GM21447 (cell line): ENCODE measurements around the gene KSR1.
A peak's percentile ranks its signal among the peaks of the same experiment; 100 is the strongest.

Experiments
- ATAC-seq: cut with Tn5 transposase; IDR thresholded peaks from one replicate; pipeline ENCODE4 v1.9.1; 2021; ENCODE audit not compliant: unreplicated experiment

KSR1 gene

GRCh38 chr17:27471321-27472269, 15.3 kb downstream of the KSR1 start:
- peak; percentile 62 for ATAC-seq

GRCh38 chr17:27473190-27473747, 17.0 kb downstream of the KSR1 start:
- no peak for ATAC-seq

- peak; percentile 37 for ATAC-seq
These were observed 17.7 kb downstream of the KSR1 start for GRCh38 chr17:27473748-27474609.

GRCh38 chr17:27475070-27475673, 18.9 kb downstream of the KSR1 start:
- ATAC-seq, result no peak

GRCh38 chr17:27475981-27476895, 20.0 kb downstream of the KSR1 start:
- no peak for ATAC-seq

- ATAC-seq, result peak; percentile 37
These were observed 21.0 kb downstream of the KSR1 start for GRCh38 chr17:27477050-27477888.

GRCh38 chr17:27477971-27478684, 21.9 kb downstream of the KSR1 start:
- no peak for ATAC-seq

GRCh38 chr17:27478901-27479538, 22.8 kb downstream of the KSR1 start:
- ATAC-seq, result no peak

- ATAC-seq, result no peak
These were observed 23.6 kb downstream of the KSR1 start for GRCh38 chr17:27479838-27480237.

- ATAC-seq, result no peak
These were observed 24.5 kb downstream of the KSR1 start for GRCh38 chr17:27480699-27481098.

- no peak for ATAC-seq
These were observed 25.1 kb downstream of the KSR1 start for GRCh38 chr17:27481327-27481726.

- no peak for ATAC-seq
These were observed 28.9 kb downstream of the KSR1 start for GRCh38 chr17:27485125-27485524.

GRCh38 chr17:27485716-27486495, 29.7 kb downstream of the KSR1 start:
- ATAC-seq, result no peak

GRCh38 chr17:27486741-27487140, 30.5 kb downstream of the KSR1 start:
- ATAC-seq, result no peak

GRCh38 chr17:27488231-27488630, 32.0 kb downstream of the KSR1 start:
- no peak for ATAC-seq

- no peak for ATAC-seq
These were observed 32.9 kb downstream of the KSR1 start for GRCh38 chr17:27489045-27489715.

GRCh38 chr17:27490391-27490790, 34.1 kb downstream of the KSR1 start:
- ATAC-seq, result no peak
